SIG-M5 treated with dmso at 0.1 percent for 504 hours (cell line): Measurements from ENCODE around the gene OPHN1.
"Not testable (repeated sequence)": the region's sequence is repeated elsewhere in the genome, so short reads cannot be mapped to it uniquely, and the experiment has no call there.

ENCODE experiments used
- DNase-seq: peaks from one replicate; lab custom pipeline; 2025; ENCODE audit not compliant: unreplicated experiment; lab: John Stamatoyannopoulos, UW

The OPHN1 gene

GRCh38 chrX:68365341-68365740 lies 68.0 kb downstream of the OPHN1 start:
- DNase-seq = no peak

DNA sequence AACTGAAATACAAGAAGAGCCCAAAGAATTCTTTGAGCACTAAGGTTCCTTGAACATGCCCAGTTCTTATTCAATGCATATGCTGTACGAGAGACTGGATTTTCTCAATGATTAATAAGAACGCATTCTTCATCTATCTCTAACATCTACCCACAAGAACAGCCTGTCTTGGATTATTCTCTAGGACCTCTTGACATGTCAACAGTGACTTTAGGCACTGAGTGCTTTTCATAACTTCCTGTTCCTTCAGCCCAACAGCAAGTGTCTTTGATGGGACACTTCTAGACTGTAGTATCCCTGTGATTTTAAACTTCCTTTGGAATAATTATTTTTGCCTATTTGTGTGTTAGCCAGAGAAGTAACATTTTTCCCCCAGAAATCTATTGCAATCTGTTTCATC lies 69.3 kb downstream of the OPHN1 start:
- no peak for DNase-seq

- DNase-seq = no peak
Observed at GRCh38 chrX:68358679-68359078, 74.6 kb downstream of the OPHN1 start.

- DNase-seq = no peak
Observed at GRCh38 chrX:68355629-68355920, 77.7 kb downstream of the OPHN1 start.

DNA sequence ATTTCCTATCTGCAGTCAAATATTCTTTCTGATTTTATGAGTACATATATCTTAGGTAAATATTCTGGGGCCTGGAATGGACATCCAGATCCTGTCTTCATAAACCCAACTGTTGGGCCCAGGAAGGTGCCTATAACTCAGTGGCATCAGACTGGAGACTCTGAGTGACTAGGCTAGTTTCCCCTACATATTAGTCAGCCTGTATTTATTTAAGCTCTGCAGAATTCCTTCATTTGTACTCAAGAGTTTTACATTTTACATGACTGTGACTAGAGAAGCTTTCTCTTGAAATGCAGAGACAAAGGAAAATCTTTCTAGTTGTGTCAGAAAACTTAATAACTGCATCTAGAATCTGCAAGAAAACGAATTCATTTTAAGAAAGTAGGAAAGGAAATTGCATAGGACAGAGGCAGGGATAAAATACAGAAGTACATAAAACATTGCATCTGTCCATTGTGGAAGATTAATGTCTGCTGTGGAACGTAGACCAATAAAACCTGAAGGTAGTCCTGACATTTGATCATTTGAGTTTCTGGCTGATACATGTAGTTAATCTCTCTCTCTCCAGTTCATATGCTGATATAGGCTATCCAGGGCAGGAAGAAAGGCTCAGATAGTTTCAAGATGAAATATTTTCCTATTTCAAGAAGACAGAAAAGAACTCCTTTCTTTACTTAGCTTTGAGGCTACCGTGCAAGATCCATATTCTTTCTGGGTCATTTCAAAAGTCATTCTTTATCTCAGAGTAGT lies 78.2 kb downstream of the OPHN1 start:
- DNase-seq = no peak

GRCh38 chrX:68345025-68345424 lies 88.3 kb downstream of the OPHN1 start:
- no peak for DNase-seq

DNA sequence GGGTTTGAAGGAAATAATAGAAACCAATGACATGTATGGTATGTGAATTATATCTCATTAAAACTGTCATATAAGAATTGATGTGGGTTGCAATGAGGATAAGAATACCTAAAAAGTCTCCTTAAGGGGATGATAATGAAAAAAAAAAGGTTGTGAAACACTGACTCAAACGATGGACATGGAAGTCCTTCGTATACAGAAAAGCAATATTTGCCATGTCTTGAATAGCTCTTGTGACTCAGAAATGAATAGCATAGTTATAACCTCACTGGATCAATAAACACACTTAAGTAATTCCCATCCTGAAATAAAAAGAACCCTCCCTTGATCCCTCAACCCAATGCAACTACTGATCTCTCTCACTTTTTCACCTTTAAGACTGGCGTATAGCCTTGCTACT lies 89.7 kb downstream of the OPHN1 start:
- DNase-seq = no peak

DNA sequence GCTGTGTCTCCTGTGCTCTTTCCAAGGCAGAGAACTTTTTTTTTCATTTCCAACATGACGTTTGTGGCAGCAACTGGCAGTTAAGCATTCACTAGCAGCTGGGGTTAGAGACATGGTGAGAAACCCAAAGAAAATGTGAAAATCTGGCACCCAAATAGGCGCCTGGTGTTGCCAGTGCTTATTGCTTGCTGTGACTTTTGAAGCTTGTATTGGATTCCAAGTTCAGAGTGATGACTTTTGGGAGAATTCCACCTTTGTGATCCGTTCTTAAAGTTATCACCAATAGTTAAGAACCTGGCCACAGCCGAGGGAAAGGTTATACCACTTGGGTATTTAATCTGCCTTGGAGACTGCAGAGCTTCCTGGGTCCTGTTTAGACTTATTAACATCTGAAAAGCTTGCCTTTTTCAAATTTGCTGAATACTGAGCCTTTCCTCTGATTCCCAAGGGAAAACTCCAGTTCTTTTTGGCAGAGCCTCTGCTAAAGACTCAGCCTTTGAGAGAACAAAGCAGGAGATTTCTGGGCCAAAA lies 101.0 kb downstream of the OPHN1 start:
- no peak for DNase-seq

GRCh38 chrX:68326841-68327240 lies 106.5 kb downstream of the OPHN1 start:
- not testable (repeated sequence) for DNase-seq

- DNase-seq = no peak
Observed at GRCh38 chrX:68307769-68308168, 125.5 kb downstream of the OPHN1 start.

- DNase-seq = no peak
Observed at GRCh38 chrX:68304602-68305001, 128.7 kb downstream of the OPHN1 start.

DNA sequence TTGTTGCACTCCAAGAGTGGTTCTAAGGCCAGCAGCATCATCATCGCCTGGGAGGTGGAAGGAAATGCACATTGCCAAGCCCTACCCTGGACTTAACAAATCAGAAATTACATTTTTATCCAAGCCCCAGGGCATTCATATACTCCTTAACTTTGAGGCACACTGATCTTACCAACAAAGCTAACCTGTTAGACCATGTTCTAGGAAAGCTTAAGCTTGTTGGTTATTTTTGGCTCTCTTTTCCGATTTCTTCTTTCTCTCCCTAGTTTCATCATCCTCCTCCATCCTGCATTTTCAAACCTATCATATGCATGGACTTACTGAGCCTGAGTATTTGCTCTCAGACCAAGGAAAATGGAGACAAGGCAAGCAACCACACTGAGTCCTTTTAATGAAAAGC lies 133.4 kb downstream of the OPHN1 start:
- no peak for DNase-seq

- no peak for DNase-seq
Observed at GRCh38 chrX:68292471-68292870, 140.8 kb downstream of the OPHN1 start.

GRCh38 chrX:68288127-68288526 lies 145.2 kb downstream of the OPHN1 start:
- DNase-seq = no peak

DNA sequence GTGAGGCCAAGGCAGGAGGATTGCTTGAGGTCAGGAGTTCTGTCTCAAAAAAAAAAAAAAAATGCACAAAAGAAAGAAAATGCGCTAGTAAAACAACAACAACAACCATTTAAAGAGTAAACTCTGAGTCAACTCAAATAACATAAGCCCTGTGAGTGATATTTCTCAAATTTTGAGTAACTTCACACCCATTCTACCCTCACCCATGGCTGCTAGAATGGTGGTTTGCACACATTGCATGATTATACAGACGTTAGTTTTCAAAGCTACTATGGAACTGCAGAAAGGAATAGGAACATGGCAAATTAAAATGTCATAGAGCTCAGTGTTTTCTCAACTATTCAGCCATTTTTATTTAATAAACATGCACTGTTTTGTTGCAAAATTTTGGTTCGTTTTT lies 145.9 kb downstream of the OPHN1 start:
- DNase-seq = no peak

GRCh38 chrX:68286980-68287379 lies 146.3 kb downstream of the OPHN1 start:
- DNase-seq = no peak

- no peak for DNase-seq
Observed at GRCh38 chrX:68286076-68286475, 147.2 kb downstream of the OPHN1 start.

- DNase-seq = no peak
Observed at GRCh38 chrX:68284281-68284904, 148.9 kb downstream of the OPHN1 start.

GRCh38 chrX:68273887-68274286 lies 159.4 kb downstream of the OPHN1 start:
- no peak for DNase-seq

DNA sequence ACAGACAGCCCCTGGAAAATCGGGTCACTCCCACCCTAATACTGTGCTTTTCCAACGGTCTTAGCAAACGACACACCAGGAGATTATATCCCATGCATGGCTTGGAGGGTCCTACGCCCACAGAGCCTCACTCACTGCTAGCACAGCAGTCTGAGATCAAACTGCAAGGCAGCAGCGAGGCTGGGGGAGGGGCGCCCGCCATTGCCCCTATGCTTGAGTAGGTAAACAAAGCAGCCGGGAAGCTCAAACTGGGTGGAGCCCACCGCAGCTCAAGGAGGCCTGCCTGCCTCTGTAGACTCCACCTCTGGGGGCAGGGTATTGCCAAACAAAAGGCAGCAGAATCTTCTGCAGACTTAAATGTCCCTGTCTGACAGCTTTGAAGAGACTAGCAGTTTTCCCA lies 168.5 kb downstream of the OPHN1 start:
- not testable (repeated sequence) for DNase-seq

DNA sequence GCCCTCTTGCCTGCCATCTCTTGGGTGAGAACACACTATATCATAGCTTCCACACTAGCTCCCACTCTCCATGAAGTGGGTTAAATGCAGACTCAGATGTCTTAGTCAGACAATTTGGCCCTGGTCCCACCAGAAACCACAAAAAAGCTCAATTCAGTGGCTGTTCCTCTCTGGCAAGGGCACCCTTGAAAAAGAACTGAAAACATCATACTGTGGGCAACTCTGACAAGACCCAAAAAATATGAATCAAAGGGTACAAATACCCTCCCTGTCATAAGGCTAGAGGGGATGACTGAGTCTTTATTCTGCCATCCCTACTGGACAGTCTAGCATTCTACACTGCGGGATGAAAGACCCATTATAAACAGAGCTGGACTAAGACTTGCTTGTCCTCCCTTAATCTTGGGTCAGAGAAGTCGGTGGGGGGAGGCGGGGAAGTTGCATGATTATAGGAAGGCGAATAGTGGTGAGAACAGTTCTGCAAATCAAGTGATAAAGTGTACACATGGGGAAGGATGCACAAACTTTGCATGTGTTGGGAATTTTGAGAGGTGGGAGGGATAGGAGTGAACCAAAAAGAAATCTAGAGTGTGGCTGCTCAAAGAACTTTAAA lies 172.1 kb downstream of the OPHN1 start:
- DNase-seq = no peak

GRCh38 chrX:68256990-68257389 lies 176.3 kb downstream of the OPHN1 start:
- no peak for DNase-seq
